HepG2 (cell line): Measurements from ENCODE around the gene CA5B. TPM values are rescaled to one million over a fixed set of nuclear protein-coding genes. Genes with fewer than 3 reads are reported as not detected.

ENCODE experiments used
- ATF4 ChIP-seq, 2 experiments: fragments of 450-650 bp in 1 of 2; sonication (generic) in 1 of 2; formaldehyde crosslinking; IDR thresholded peaks; 2 replicates each; pipeline versions ENCODE4 v1.5.0 to v1.8.0; 2020 to 2022; ENCODE audit warnings: mild to moderate bottlenecking in 1 of 2, missing genetic modification reagents in 1 of 2
- CBFB ChIP-seq: sonication (generic); formaldehyde crosslinking; IDR thresholded peaks from 2 replicates; pipeline ENCODE4 v1.4.0; 2020; ENCODE audit warnings: missing genetic modification reagents
- HOXA7 ChIP-seq: sonication (generic); formaldehyde crosslinking; IDR thresholded peaks from 2 replicates; pipeline ENCODE4 v1.8.1; 2022; ENCODE audit warnings: mild to moderate bottlenecking, missing genetic modification reagents, moderate library complexity
- SKIL ChIP-seq: sonication (generic); formaldehyde crosslinking; IDR thresholded peaks from 2 replicates; pipeline ENCODE4 v1.8.0; 2022; ENCODE audit warnings: missing genetic modification reagents, mild to moderate bottlenecking, moderate library complexity, borderline replicate concordance
- SOX6 ChIP-seq, 2 experiments: fragments of 450-650 bp in 1 of 2; sonication (generic) in 1 of 2; formaldehyde crosslinking in 1 of 2; IDR thresholded peaks; 2 replicates each; pipeline versions ENCODE4 v1.4.0 to v1.6.1; 2017 to 2020; ENCODE audit warnings: antibody characterized with exemption in 1 of 2, mild to moderate bottlenecking in 1 of 2, missing genetic modification reagents in 1 of 2
- TSC22D2 ChIP-seq: sonication (generic); formaldehyde crosslinking; IDR thresholded peaks from 2 replicates; pipeline ENCODE4 v1.5.1; 2020; ENCODE audit warnings: missing genetic modification reagents, mild to moderate bottlenecking, borderline replicate concordance
- ZBED4 ChIP-seq: sonication (generic); formaldehyde crosslinking; IDR thresholded peaks from 2 replicates; pipeline ENCODE4 v1.4.0; 2020; ENCODE audit warnings: missing genetic modification reagents, borderline replicate concordance
- ZNF160 ChIP-seq: sonication (generic); formaldehyde crosslinking; IDR thresholded peaks from 2 replicates; pipeline ENCODE4 v1.8.0; 2022; ENCODE audit warnings: mild to moderate bottlenecking, inconsistent platforms, missing genetic modification reagents
- polyA plus RNA-seq, 8 experiments: library from polyadenylated mRNA; depleted of rRNA in 3 of 8; stranded (reverse) in 7 of 8; unstranded in 1 of 8; fragments of >200 nt; fragmentation: Illumina TruSeq in 4 of 8; extraction: Trizol in 4 of 8; gene quantifications; 2 replicates each; pipeline versions ENCODE4 v1.2.1 to v1.2.3, GENCODE V29; 2011 to 2016; ENCODE audit warnings: low read depth in 4 of 8, missing spikeins in 1 of 8, mixed read lengths in 1 of 8; ENCODE audit not compliant: insufficient read depth in 1 of 8
- total RNA-seq, 5 experiments: library from RNA; depleted of rRNA; stranded (reverse); fragments of >200 nt; fragmentation: Illumina TruSeq; extraction: Trizol; gene quantifications; 2 replicates each; pipeline ENCODE4 v1.2.3, GENCODE V29; 2016; ENCODE audit warnings: low read depth in 1 of 5

The CA5B gene
- total and polyA plus RNA-seq, 2 of the 13 experiments (the other 11 are each of a cell fraction or from before 2014, with no cell fraction given) = 1.7 to 2.2 TPM

- TF ChIP-seq ZBED4 (CRISPR knock-in tag) (no peak), CBFB (CRISPR knock-in tag) (no peak), SOX6 (IDR thresholded peaks at IDR 0.05) (no peak), SOX6 (CRISPR knock-in tag; IDR thresholded peaks at IDR 0.05) (no peak), SKIL (no peak), TSC22D2 (CRISPR knock-in tag) (no peak), ZNF160 (CRISPR knock-in tag) (no peak), ATF4 (CRISPR knock-in tag; IDR thresholded peaks at IDR 0.05) (no peak), HOXA7 (no peak)
- TF ChIP-seq, all 625 proteins: peak for 0
Observed at GRCh38 chrX:15804563-15804962, 66.5 kb downstream of the CA5B start (continued).
